SKM-1 (cell line): Measurements from ENCODE around the gene PAK6.

Experiments
- DNase-seq: peaks from one replicate; lab custom pipeline; 2025; ENCODE audit not compliant: unreplicated experiment; lab: John Stamatoyannopoulos, UW

PAK6 gene

DNA sequence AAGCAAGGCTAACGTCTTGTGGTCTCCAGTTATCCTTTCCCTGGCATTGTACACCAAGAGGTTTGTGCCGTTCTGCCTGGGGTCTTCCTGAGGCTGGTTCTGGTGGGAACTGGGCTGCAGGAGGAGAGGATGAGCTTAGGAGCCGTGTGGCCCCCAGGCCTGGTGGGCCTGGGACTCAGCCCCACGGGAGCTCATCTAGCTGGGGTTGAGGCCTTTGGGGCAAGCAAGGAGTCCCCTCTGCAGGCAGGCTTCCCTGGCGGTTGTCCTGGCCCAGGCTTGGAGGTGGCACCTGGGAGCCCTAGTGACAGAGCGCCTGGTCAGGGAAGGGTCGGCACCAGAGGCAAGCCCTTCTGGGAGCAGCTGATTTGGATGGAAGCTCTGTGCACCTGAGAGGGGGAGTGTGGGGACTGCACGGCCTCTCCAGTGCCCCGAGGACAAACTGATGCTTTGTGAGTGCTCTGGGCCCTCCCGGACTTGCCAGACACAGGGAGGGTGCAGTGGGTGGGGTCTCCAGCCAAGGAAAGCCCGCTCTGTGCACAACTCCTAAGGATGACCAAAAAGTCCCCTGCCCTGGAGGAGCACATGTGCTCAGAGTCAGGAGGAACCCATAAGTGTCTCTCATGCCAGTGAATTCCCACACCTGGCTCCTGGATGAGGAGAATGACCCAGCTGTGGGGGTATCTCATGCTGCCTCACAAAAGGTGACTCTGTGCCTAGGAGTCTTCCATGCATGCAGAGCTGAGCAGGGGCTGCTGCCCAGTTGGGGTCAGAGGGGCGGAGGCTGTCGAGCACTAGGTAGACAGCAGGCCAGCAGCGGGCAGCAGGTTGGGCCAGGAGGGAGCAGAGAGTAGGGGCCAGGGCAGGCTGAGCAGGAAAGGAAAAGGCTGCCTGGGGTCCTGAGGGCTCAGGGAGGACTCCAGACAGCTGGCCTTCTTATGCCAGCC, 2.7 kb downstream of the PAK6 start:
- DNase-seq = no peak

DNA sequence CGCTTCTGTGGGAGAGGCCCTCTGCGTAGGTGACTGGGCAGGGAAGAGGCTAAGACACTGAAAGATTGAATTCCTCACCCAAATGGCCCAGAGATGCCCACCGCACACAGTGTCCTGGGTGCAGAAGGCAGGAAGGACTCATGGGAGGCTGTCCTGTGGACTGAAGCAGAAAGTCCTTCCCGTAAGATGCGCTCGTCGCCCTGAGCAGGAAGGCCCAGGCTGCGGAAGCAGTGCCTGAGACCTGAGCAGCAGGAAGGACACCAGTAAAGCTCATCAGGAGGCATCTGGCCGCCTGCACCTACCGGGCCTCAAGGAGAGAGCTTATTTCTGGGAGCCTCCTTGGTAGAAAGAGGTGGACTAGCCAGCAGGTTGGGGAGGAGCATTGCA, 3.3 kb downstream of the PAK6 start:
- DNase-seq = no peak

DNA sequence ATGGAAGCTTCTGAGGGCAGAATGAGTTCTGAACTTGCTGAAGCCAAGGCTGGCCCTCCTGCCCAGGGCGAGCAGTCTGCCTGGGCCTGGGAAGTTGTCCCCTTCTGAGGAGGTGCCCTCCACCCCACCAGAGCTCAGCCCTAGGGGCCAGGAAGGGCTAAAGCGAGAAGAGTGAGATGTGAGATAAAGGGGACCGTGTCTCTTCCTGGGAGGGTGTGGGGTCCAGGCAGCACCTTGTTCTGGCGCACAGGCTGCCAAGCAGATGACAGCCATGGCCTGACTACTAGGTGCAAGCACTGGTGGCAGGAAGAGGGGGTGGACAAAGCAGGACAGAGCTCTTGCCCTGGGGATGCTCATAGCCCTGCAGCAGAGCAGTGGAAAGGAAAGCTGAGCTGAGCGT, 3.7 kb downstream of the PAK6 start:
- no peak for DNase-seq

DNA sequence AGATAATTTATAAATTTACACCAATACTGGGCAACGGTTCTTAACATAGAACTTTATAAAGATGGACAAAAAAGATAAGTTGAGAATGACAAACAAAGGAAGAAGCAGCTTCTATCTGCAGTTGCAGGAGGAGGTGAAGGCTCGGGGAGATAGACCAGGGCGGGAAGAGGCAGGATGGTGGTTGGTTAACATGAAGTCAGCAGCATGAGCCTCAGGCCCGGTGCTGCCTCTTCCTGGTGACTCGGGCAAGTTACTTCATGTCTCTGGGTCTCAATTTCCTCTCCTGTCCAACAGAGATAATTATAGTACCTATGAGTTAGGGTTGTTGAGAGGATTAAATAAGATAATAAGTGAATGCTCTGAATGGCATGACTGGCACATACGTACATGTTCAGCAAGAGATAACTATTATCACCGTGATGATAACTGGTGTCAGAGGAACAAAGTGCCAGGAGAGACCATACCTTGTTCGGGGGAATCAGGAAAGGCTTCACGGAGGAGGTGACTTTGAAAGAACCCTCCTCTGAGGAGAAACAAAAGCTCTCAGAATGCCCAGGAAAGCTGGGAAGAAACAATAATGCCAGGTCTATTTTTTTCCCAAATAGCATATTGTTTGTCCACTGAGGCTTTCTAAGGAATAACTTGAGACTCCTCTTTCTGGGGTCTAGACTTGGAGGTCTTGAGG, 4.4 kb downstream of the PAK6 start:
- no peak for DNase-seq

DNA sequence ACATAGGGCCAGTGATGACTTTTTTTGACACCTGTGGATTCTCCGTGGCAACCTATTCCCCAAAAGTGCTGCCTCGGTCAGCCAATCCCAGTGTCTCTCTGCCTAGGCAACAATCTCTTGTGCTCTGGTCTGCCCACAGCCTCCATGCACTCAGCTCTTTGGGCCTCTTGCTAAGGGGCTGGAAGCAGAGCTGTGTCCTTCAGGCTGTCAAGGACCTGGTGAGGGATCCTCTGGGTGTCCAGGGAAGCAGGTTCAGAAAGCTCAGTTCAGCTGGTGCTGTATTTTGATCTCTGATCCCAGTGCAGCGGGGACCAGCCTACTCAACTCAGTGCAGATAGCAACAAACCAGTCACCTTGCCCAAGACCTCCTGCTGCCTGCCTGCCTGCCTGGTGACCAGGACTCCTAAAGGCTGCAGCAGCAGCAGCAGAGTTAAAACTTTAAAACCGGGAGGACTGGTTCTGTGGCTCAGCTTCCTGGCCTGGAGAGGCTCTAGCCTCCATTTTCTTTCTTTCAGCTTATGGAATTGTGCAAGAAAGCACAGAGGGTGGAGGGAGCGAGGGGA, 6.2 kb downstream of the PAK6 start:
- DNase-seq = no peak

DNA sequence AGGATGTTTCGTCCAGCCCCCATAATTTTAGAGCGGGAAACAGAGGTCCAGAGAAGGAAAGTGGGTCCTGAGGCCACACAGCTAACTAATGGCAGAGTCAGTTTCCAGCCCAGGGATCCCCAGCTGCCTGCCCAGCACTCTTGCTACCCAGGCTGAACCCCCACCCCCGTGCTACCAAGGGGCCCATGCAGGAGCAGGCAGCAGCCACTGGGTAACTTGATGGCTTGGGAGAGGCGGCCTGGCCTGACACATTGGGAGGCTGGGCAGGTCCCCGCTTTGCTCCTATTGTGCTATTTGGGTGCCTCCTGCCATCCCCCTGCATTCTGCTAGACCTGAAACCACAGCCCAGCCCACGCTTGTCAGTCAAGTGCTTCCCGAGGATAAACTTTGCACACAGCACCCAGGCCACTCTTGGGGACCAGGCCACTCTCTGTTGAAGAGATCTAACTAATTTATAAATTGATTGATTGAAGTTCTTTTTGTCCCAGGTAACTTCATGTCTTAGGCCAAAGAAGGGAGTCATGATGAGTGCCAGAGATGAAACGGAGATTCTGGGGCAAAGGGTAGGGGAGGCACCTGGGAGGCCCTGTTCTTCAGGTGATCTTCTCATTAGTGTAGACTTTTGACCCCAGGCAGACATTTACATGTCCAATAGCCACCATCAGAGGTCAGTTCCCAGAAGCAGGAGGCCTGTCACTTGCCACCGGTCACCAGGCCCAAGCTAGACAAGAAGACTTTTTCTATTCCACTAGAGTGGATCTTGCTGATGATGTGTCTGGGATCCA, 7.0 kb downstream of the PAK6 start:
- no peak for DNase-seq

DNA sequence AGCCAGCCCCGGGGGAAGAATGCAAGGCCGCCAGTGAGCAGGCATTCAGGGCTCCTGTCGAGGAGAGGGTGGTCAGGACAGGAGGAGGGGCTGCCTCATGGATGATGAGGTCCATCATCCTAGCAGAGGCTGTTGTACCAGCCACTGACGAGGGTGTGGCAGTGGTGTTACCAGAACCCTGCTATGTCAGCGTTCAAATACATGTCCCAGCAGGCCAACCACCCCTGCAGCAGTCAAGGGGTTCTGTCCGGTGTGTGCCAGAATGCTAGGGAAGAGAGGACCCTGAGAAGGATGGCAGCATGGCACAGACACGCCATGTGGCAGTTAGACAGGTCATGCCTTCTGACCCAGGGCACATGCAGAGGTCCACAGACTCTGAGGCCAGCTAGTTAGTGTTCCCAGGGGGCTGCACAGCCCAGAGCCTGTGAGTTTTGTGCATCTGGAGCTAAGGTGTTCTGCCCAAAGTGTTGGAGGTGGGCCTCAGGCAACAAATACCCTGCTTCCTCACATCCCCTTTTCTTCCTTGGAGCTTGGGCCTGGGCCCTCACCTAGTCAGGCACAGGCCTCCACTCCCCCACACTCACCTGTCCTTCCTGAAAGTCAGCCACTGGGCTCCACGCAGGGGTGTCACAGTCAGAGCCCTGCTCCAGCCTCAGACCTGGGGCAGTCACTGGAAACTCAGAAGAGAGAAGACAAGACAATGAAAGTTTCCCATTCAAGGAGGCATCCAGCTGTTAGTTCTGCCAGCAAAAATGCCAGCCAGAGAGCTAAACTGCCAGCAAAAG, 7.8 kb downstream of the PAK6 start:
- DNase-seq = no peak

DNA sequence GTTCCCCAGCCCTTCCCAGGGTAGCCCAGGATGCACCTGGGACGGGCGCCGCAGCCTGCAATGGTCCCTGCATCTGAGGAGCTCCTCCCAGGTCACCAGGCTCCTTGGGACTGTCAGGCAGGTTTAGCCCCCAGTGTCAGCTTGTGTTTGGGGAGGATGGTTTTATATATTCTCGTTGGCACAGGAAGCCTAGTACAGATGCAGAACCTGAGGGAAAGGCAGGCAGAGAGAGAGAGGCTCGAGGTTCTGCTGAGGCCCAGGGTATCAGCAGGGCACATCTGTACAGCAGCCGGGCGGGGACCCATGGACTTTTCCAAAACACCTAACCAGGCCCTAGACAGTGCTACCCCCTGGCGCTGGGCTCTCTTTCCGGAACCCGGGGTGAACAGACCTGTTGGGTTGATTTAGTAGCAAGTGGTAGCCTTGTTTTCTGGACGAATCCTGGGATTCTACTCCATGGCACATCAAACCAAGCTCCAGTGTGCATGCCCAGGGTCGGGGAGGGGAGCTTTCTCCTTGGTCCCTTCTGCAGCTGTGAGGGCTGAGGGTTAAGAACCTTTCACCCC, 8.6 kb downstream of the PAK6 start:
- no peak for DNase-seq

DNA sequence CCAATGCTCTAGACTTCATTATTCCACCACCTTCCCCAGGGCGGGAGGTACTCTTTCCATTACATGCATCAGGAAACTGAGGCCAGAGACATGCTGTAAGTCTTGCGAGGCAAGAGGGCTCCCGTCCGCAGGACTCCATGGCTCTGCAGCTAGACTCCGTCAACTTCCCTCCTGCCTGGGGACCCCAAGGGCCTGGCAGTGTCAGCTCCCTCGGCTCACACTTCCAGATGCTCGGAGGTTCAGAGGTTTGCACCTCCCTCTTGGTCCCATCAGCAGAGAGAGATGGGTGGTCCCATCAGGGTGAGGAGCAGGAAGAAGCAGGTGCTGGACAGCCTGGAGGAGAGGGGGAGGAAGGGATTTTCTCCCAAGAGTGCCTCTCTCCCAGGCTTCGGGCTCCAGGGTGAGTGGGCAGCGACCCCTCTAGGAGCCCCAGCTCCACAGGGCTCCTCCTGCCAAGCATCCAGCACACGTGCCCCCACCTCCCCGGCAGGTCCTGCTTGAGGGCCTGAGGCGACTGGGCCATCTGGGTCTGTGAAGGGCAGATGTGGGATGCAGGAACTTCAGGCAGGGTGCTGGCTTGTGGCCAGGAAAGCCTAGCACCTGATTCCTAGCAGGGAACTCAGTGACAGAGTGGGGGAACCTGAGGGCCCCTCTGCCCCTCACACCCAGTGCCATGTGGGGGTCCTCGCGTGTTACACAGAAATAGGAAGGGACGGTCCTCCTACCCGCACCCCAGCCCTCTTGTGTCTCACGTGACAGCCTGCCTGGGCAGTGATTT, 9.3 kb downstream of the PAK6 start:
- DNase-seq = no peak

DNA sequence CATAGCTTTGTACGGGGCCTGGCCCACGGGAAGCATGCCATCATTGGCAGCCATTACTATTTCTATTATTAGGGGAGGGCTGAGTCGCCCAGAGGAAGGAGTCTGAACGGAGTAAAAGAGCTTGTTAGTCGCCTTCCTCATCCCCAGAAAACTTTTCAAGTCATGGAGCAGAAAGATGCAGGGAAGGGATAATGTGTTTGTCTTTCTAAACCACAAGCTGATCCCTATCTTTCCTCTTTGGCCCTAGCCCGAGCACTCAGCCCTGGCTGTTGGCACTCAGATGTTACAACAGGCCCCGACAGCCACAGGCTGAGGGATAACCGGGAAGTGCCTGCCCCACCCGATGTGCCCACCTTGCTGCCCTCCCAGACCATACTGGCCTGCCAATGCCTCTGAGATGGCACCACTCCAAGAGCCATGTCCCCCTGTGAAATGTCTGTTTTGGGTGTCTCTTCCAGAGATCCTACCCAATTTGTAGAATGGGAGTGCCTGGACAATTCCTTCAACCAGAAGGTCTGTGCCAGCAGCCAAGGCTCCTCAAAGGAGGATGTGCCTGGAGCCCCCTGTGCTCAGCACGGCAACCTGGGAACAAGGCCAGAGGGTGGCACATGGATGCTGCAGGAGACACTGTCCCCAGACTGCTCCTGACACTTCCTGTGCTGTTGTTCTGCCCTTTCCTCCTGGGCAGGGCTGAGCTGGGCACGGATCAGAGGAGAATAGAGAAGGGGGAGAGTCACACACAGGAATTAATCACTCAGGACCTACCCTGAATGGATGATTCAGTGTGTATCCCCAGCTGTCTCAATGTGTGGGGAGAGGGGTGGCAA, 10.8 kb downstream of the PAK6 start:
- no peak for DNase-seq

DNA sequence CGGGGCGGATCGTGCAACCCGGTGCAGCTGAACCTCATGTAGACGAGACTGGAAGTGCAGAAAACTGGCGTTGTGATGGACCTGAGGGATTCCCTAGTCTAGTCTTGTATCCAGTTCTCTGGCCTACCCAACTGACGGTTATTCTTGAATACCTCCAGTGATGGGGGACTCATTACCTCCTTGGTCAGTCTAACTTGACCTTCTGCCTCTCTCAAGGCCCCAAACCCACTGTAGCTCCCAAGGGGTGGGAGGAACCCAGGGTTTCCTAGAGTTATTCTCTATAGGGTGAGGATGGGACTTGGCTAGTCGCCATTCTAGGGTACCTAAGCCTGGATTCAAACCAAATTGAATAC, 11.4 kb downstream of the PAK6 start:
- no peak for DNase-seq

DNA sequence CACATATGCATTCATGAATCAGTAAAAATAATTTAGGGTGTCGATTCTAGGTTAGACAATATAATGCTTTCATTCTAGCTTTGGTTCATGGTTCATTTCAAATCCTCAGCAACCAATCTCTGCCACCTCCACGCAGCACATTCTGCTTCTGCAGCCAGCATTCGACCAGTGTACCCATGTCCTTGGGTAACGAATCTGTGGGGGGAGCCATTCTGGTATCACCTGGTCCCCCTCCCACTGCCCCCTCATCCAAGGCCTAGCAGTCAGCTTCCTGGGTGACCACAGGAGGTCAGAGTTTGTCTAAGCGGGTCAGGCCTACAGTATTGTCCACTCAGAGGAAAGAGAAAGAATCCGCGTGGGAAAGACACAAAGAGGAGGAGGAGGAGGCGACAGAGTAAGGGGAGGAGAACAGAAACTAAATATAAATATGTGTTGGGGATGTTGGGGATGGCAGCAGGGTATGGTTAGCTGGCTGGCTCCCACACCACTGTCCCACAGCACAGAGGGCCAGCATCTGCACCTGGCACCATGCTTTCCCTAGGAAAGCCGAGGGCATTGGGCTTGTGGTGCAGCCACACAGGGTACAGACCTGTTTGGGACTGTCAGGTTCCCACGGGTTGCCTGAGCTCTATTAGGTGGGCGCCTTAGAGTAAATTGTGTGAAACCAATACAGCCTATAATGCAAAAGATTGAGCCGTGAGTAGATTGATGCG, 12.1 kb downstream of the PAK6 start:
- no peak for DNase-seq

DNA sequence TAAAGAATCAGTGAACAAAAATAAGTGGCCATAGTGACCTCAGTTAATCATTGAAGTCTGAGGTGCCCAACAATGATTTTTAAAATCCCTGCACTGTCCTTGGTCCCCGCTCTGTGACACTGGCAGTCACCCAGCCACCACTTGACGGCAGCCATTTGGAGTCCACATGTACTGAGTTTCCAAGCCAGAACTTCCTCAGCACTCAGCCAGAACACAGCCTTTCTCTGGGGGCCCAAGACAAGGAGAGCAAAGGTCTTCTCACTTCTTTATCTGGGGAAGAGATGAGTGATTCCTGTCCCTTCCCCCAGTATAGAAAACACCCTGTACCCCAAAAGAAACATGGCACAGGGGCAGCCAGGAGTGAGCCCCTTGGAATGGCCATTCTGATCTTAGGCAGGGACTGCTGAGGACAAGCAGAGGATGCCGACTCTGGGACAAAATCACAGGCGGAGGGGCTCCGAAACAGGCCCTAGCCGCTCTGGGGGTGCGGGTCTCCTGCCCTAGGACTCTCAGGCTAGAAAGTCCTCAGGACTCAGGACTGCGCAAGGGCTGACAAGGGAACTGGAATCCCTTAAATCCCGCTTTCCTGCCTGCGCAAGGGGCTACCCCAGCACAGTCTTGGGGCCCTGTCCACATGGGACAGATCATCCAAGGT, 12.8 kb downstream of the PAK6 start:
- no peak for DNase-seq

DNA sequence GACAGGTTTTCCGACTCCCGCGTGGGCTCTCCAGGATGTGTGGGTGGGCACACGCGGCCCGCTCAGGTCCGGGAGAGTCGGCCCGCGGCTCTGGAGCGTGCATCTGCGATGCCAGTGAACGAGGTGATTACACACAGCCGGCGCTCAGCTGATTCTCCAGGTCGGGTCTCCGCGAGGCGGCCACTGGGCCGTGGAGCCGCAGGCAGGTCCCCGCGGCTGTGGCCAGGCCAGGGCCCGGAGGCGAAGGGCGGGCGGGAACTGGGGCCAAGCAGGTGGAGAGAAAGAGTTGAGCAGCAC, 13.2 kb downstream of the PAK6 start:
- DNase-seq = no peak

DNA sequence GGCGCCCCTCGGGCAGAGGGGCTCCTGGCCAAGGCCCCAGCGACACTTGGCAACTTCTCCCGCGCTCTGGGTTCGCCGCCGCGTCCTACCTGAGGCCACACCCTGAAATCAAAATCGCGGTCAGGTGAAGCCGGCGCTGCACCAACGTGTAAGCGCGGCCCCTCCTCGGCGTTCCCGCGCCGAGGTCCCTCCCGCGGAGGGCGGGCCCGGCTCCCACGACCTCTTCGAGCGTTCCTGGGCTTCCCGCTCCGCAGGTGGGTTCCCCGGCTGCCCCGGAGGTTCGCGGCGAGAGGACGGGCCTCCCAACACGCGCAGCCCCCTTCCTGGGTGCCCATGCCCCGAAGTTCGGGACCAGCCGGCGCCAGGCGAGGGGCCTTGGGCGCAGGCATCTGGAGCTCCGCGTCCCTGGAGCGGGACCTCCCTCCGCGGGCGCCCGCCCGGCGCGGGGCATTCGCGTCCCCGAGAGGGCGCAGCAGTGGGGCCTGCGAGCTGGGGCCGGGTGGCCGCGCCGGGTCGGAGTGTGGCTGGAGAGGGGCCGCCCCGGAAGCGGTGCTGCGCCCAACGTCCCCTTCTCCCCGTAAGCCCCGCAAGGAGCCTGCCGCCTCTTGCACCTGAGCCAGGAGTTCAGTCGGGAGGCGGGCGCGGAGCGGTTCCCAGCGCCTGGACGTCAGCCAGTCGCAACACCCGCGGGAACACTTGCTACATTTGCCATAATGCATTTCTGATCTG, 13.7 kb downstream of the PAK6 start:
- no peak for DNase-seq

DNA sequence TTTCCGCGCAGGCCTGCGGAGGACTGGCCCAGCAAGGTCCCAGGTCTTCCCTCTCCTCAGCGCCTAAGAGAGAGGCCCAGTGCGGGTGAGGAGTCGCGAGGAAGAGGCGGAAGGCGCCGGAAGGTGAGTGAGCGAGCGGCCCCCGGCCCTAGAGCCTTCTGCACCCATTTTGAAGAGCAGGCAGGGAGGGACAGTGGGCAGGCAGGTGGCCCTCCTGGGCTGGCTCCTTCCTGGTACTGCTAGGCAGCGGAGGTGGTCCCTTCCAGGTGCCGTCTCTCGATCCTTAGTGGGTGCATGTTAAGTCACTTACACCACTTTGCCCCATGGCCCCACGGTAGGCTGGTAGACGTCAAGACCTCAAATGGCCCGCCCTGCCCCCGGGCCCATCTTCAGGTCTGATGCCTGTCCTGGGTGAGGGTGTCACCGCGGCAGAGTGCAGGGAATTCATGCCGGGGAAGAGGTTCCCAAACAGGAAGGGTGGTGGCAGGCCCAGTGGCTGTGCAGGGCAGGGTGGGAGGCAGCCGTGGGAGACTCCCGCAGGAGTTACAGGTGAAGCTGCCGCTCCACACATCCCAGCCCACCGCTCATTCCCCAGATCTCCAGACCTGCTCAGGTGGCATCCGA, 14.4 kb downstream of the PAK6 start:
- no peak for DNase-seq

DNA sequence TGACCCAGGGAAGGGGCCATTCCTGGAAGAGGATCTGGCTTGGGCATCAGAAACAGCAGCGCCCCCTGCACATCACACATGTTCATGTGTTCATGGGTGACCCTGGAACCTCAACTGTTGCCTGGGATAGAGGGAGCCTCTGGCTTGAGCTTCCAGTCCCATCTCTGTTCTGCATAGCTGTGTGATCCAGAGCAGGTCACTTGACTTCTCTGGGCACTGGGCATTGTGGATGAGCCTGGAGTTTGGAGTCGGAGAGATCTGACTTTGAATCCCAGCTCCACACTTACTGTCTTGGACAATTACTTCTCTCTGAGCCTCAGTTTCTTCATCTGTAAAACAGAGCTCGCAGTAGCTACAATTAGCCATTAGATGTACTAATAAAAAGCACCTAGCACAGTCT, 15.6 kb downstream of the PAK6 start:
- no peak for DNase-seq
